ENCODE measurements around the gene MICU1. TPM values are rescaled to one million over a fixed set of nuclear protein-coding genes. Genes with fewer than 3 reads are reported as not detected.

The MICU1 gene
- total and polyA plus RNA-seq, 10 of the 15 experiments (the other 5 are each of a cell fraction or from before 2014, with no cell fraction given): 18.2 to 36.4 (median 22.2) TPM

DNA sequence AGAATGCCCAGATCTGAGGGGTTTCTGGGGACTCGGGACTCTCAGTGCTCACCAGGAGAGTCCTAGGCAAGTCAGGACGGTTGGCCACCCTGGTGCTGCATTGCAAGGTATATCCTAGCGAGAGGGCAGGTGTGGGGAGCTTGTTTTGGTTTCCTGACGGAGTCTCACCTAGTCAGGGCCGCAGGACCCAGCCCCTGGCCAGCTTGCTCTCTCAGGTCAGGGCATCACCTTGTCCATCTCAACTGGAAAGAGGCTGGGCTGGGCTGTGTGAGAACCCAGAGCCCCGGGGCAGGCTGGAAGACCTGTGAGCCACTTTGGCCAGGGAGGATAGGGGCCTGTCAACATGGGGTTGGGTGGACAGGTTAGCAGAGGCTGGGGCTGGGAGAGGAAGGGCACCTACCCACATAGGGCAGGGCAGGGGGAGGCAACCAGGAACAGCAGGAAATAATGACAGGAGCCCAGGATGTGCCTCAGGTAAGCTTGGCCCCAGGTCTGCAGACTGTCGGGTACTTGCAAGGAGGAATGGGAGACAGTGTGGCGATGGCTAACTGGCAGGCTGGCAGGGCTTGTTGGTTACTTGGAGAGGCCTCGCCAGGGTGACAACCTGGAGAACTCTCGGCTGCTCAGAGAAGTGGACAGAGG is 302.6 kb downstream of the MICU1 start:
- ChIA-PET SMC1A (ENCODE audit: uncharacterized antibody, unreplicated experiment) (interaction anchor here (1.2 to 6.5 kb wide), 3 partner anchors 11 to 64 kb away, joined by 3 to 103 read pairs (median 3); no protein-coding TSS in a partner anchor), POLR2A (interaction anchor here (0.5 to 6.6 kb wide), 3 partner anchors 10 to 85 kb away, joined by 3 to 120 read pairs (median 6); no protein-coding TSS in a partner anchor), CTCF (interaction anchor here (7.4 kb wide), 1 partner anchor 14 kb away, joined by 59 read pairs; no protein-coding TSS in a partner anchor), RAD21 (ENCODE audit: unreplicated experiment) (interaction anchor here (0.9 to 8.4 kb wide), 3 partner anchors 12 to 48 kb away, joined by 4 to 137 read pairs (median 5); no protein-coding TSS in a partner anchor)
- H3K9me3 ChIP-seq (replicated peaks; ENCODE audit: control insufficient read depth, insufficient read depth, low read length): no peaks in the 10 kb centered on the region
- BruUV-seq (replicated peaks): no TSS peak
- no peak overlapping the region for H3K9ac ChIP-seq (ENCODE audit: control insufficient read depth, insufficient read depth, low read length)
- peaks cover 50% of the 10 kb centered on the region for H3K4me1 ChIP-seq (ENCODE audit: control insufficient read depth, insufficient read depth, low read length)
- H4K20me1 ChIP-seq (ENCODE audit: control insufficient read depth, insufficient read depth): no peaks in the 10 kb centered on the region
- no peak overlapping the region for H3K4me2 ChIP-seq (ENCODE audit: control insufficient read depth, insufficient read depth)
- DNase-seq (ENCODE audit: low read depth, low spot score) (no peak), ATAC-seq (no peak), FAIRE-seq (no peak)
- intact Hi-C loops (cut with micrococcal nuclease; ENCODE audit: unreplicated experiment) (no loop called here), in situ Hi-C loops (cut with MboI) (no loop called here)
- 90% methylated on average over 10 of the region's 10 CpGs for WGBS (ENCODE audit: insufficient coverage, insufficient replicate concordance, low lambda C conversion rate, missing lambda C conversion rate)
- no peak overlapping the region for H3K27ac ChIP-seq (ENCODE audit: control insufficient read depth, insufficient read depth)
- peaks cover 7% of the 10 kb centered on the region for H3K79me2 ChIP-seq (ENCODE audit: control insufficient read depth, insufficient read depth, low read length)
- H2AFZ ChIP-seq (ENCODE audit: control insufficient read depth, low read depth, low read length): no peak overlapping the region
- no peak overlapping the region for H3K4me3 ChIP-seq
- no peaks in the 10 kb centered on the region for H3K27me3 ChIP-seq (replicated peaks in 1 of 2; ENCODE audit: control insufficient read depth in 2 of 2, insufficient read depth in 2 of 2, low read length in 1 of 2)
- H3K36me3 ChIP-seq (ENCODE audit: control insufficient read depth in 2 of 2, insufficient read depth in 2 of 2, low read length in 1 of 2): no peaks in the 10 kb centered on the region
- TF ChIP-seq BHLHE40 (IDR thresholded peaks at IDR 0.05; ENCODE audit: borderline replicate concordance in 1 of 2, low read depth in 2 of 2, low read length in 1 of 2): no peak
- no peak for TF ChIP-seq ZNF384 (IDR thresholded peaks at IDR 0.05; ENCODE audit: borderline replicate concordance, low read depth, low read length)
- TF ChIP-seq BCL11A (IDR thresholded peaks at IDR 0.05; ENCODE audit: low read depth, low read length): no peak
- TF ChIP-seq, protein P1, sequence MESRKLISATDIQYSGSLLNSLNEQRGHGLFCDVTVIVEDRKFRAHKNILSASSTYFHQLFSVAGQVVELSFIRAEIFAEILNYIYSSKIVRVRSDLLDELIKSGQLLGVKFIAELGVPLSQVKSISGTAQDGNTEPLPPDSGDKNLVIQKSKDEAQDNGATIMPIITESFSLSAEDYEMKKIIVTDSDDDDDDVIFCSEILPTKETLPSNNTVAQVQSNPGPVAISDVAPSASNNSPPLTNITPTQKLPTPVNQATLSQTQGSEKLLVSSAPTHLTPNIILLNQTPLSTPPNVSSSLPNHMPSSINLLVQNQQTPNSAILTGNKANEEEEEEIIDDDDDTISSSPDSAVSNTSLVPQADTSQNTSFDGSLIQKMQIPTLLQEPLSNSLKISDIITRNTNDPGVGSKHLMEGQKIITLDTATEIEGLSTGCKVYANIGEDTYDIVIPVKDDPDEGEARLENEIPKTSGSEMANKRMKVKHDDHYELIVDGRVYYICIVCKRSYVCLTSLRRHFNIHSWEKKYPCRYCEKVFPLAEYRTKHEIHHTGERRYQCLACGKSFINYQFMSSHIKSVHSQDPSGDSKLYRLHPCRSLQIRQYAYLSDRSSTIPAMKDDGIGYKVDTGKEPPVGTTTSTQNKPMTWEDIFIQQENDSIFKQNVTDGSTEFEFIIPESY (IDR thresholded peaks at IDR 0.05): no peak
- TF ChIP-seq FOXM1 (IDR thresholded peaks at IDR 0.05; ENCODE audit: low read depth, low read length): no peak
- no peak for TF ChIP-seq POU2F2 (IDR thresholded peaks at IDR 0.05; ENCODE audit: borderline replicate concordance, low read depth, low read length)
- TF ChIP-seq RAD51 (IDR thresholded peaks at IDR 0.05): no peak
- TF ChIP-seq, protein P2, sequence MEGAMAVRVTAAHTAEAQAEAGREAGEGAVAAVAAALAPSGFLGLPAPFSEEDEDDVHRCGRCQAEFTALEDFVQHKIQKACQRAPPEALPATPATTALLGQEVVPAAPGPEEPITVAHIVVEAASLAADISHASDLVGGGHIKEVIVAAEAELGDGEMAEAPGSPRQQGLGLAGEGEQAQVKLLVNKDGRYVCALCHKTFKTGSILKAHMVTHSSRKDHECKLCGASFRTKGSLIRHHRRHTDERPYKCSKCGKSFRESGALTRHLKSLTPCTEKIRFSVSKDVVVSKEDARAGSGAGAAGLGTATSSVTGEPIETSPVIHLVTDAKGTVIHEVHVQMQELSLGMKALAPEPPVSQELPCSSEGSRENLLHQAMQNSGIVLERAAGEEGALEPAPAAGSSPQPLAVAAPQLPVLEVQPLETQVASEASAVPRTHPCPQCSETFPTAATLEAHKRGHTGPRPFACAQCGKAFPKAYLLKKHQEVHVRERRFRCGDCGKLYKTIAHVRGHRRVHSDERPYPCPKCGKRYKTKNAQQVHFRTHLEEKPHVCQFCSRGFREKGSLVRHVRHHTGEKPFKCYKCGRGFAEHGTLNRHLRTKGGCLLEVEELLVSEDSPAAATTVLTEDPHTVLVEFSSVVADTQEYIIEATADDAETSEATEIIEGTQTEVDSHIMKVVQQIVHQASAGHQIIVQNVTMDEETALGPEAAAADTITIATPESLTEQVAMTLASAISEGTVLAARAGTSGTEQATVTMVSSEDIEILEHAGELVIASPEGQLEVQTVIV (IDR thresholded peaks at IDR 0.05; ENCODE audit: borderline replicate concordance, partially characterized antibody): no peak
- TF ChIP-seq ASH2L (IDR thresholded peaks at IDR 0.05; ENCODE audit: borderline replicate concordance, low read depth): no peak
- TF ChIP-seq, protein P3, sequence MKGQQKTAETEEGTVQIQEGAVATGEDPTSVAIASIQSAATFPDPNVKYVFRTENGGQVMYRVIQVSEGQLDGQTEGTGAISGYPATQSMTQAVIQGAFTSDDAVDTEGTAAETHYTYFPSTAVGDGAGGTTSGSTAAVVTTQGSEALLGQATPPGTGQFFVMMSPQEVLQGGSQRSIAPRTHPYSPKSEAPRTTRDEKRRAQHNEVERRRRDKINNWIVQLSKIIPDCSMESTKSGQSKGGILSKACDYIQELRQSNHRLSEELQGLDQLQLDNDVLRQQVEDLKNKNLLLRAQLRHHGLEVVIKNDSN (IDR thresholded peaks at IDR 0.05; ENCODE audit: borderline replicate concordance, extremely low read length, insufficient read depth, low read depth, low read length): no peak
- TF ChIP-seq, protein P4, sequence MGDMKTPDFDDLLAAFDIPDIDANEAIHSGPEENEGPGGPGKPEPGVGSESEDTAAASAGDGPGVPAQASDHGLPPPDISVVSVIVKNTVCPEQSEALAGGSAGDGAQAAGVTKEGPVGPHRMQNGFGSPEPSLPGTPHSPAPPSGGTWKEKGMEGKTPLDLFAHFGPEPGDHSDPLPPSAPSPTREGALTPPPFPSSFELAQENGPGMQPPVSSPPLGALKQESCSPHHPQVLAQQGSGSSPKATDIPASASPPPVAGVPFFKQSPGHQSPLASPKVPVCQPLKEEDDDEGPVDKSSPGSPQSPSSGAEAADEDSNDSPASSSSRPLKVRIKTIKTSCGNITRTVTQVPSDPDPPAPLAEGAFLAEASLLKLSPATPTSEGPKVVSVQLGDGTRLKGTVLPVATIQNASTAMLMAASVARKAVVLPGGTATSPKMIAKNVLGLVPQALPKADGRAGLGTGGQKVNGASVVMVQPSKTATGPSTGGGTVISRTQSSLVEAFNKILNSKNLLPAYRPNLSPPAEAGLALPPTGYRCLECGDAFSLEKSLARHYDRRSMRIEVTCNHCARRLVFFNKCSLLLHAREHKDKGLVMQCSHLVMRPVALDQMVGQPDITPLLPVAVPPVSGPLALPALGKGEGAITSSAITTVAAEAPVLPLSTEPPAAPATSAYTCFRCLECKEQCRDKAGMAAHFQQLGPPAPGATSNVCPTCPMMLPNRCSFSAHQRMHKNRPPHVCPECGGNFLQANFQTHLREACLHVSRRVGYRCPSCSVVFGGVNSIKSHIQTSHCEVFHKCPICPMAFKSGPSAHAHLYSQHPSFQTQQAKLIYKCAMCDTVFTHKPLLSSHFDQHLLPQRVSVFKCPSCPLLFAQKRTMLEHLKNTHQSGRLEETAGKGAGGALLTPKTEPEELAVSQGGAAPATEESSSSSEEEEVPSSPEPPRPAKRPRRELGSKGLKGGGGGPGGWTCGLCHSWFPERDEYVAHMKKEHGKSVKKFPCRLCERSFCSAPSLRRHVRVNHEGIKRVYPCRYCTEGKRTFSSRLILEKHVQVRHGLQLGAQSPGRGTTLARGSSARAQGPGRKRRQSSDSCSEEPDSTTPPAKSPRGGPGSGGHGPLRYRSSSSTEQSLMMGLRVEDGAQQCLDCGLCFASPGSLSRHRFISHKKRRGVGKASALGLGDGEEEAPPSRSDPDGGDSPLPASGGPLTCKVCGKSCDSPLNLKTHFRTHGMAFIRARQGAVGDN (IDR thresholded peaks at IDR 0.05): no peak
- no peak for TF ChIP-seq TCF12 (IDR thresholded peaks at IDR 0.05; ENCODE audit: low read depth, low read length)

Measured in GM12878 (cell line).